ENCODE results near the gene TSPAN4.
A peak's percentile ranks its signal among the peaks of the same experiment; 100 is the strongest.

Gene TSPAN4

DNA sequence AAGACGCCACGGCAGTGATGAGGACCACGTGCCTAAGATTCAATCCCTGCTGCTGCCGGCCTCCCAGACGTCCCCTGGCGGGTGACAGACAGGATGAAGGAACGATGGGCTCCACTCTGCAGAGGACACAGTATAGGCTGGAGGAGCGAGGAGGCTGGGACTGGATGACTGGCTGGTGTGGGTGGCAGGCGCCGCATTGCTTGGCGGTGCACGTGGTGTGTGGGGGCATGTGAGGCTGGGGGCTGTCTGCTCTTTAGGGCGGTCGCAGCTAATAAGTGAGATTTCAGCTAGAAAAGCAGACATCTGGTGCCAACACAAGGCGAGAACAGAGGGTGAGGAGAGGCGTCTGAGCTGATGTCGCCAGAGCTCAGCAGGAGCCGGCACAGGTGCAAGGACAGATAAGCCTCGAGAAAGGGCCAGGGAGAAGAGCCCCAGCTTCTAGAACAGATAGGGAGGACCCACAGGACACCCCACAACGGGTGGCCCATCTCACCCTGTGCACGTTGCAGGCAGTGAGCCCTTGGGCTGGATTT lies 33.2 kb downstream of the TSPAN4 start:
- Histone ChIP-seq H2AFZ (ENCODE audit: low read depth, low read length) (no peak overlapping the region), H3K4me3 (ENCODE audit: low read depth in 1 of 2, low read length in 2 of 2) (no peak overlapping the region), H3K79me2 (ENCODE audit: insufficient read depth, low read length) (no peaks in the 10 kb centered on the region), H3K27ac (ENCODE audit: low read length) (no peak overlapping the region), H4K20me1 (ENCODE audit: insufficient read depth, low read length) (peaks cover 7% of the 10 kb centered on the region; the same call in 1 of the 2 replicates), H3K27me3 (ENCODE audit: insufficient read depth, low read length, poor library complexity) (no peaks in the 10 kb centered on the region), H3K4me1 (ENCODE audit: insufficient read depth, low read length) (no peaks in the 10 kb centered on the region), H3K4me2 (ENCODE audit: insufficient read depth, low read length) (no peak overlapping the region), H3K9ac (ENCODE audit: low read depth, low read length) (no peak overlapping the region), H3K9me3 (ENCODE audit: insufficient read depth, low read length, severe bottlenecking) (no peaks in the 10 kb centered on the region), H3K36me3 (ENCODE audit: insufficient read depth, low read length) (peaks cover 61% of the 10 kb centered on the region)
- DNase-seq (no peak), ATAC-seq (ENCODE audit: insufficient read depth, low read depth) (no peak)
- TF ChIP-seq EZH2 (IDR thresholded peaks at IDR 0.05; ENCODE audit: borderline replicate concordance, low read depth, low read length, severe bottlenecking), result no peak
- no peak for TF ChIP-seq CTCF (IDR thresholded peaks at IDR 0.05; ENCODE audit: borderline replicate concordance, extremely low read depth, low read length, poor library complexity, severe bottlenecking)

- H3K4me2 ChIP-seq (ENCODE audit: insufficient read depth, low read length), result no peak overlapping the region
- H3K9ac ChIP-seq (ENCODE audit: low read depth, low read length), result no peak overlapping the region
- H3K36me3 ChIP-seq (ENCODE audit: insufficient read depth, low read length), result peaks cover 61% of the 10 kb centered on the region
- no peak overlapping the region for H2AFZ ChIP-seq (ENCODE audit: low read depth, low read length)
- TF ChIP-seq EZH2 (IDR thresholded peaks at IDR 0.05; ENCODE audit: borderline replicate concordance, low read depth, low read length, severe bottlenecking) (no peak), CTCF (IDR thresholded peaks at IDR 0.05; ENCODE audit: borderline replicate concordance, extremely low read depth, low read length, poor library complexity, severe bottlenecking) (no peak)
- no peak overlapping the region for H3K27ac ChIP-seq (ENCODE audit: low read length)
- H3K4me1 ChIP-seq (ENCODE audit: insufficient read depth, low read length), result no peaks in the 10 kb centered on the region
- DNase-seq (no peak), ATAC-seq (ENCODE audit: insufficient read depth, low read depth) (no peak)
- H3K27me3 ChIP-seq (ENCODE audit: insufficient read depth, low read length, poor library complexity), result no peaks in the 10 kb centered on the region
- no peaks in the 10 kb centered on the region for H3K9me3 ChIP-seq (ENCODE audit: insufficient read depth, low read length, severe bottlenecking)
- H4K20me1 ChIP-seq (ENCODE audit: insufficient read depth, low read length), result peaks cover 7% of the 10 kb centered on the region; the same call in 1 of the 2 replicates
- no peak overlapping the region for H3K4me3 ChIP-seq (ENCODE audit: low read depth in 1 of 2, low read length in 2 of 2)
- H3K79me2 ChIP-seq (ENCODE audit: insufficient read depth, low read length), result no peaks in the 10 kb centered on the region
These were observed 33.9 kb downstream of the TSPAN4 start for GRCh38 chr11:876545-876944.

- Histone ChIP-seq H3K79me2 (ENCODE audit: insufficient read depth, low read length) (no peaks in the 10 kb centered on the region), H3K27ac (ENCODE audit: low read length) (no peak overlapping the region), H3K36me3 (ENCODE audit: insufficient read depth, low read length) (peaks cover 63% of the 10 kb centered on the region), H2AFZ (ENCODE audit: low read depth, low read length) (no peak overlapping the region), H3K9ac (ENCODE audit: low read depth, low read length) (no peak overlapping the region), H4K20me1 (ENCODE audit: insufficient read depth, low read length) (peaks cover 7% of the 10 kb centered on the region; the same call in 1 of the 2 replicates), H3K4me1 (ENCODE audit: insufficient read depth, low read length) (no peaks in the 10 kb centered on the region), H3K27me3 (ENCODE audit: insufficient read depth, low read length, poor library complexity) (no peaks in the 10 kb centered on the region), H3K4me3 (ENCODE audit: low read depth in 1 of 2, low read length in 2 of 2) (no peak overlapping the region), H3K9me3 (ENCODE audit: insufficient read depth, low read length, severe bottlenecking) (no peaks in the 10 kb centered on the region), H3K4me2 (ENCODE audit: insufficient read depth, low read length) (no peak overlapping the region)
- ATAC-seq (ENCODE audit: insufficient read depth, low read depth) (peak; percentile 54; the same call in 2 of the 3 replicates), DNase-seq (peak; percentile 53)
- TF ChIP-seq EZH2 (IDR thresholded peaks at IDR 0.05; ENCODE audit: borderline replicate concordance, low read depth, low read length, severe bottlenecking) (no peak), CTCF (IDR thresholded peaks at IDR 0.05; ENCODE audit: borderline replicate concordance, extremely low read depth, low read length, poor library complexity, severe bottlenecking) (no peak)
These were observed 34.9 kb downstream of the TSPAN4 start for GRCh38 chr11:877565-877964.

Data from DND-41 (cell line).